WTC11 (cell line): ENCODE measurements around the gene GPR34. TPM values are rescaled to one million over a fixed set of nuclear protein-coding genes. Genes with fewer than 3 reads are reported as not detected.

ENCODE experiments used
- ATAC-seq: fragments of 200-7000 bp; cut with Tn5 transposase; 2 replicates; pipeline ENCODE4 v1.10.0; 2021; ENCODE audit warnings: mild to moderate bottlenecking, moderate library complexity
- CTCF ChIA-PET: fragments of 300-600 bp; sonication (Branson Sonifier 250); formaldehyde crosslinking; loops from one replicate; lab custom pipeline; 2021; ENCODE audit warnings: antibody characterized with exemption; lab: Charles Lee
- POLR2A ChIA-PET: fragments of 350-600 bp; sonication (Branson Sonifier 250); formaldehyde crosslinking; loops from one replicate; lab custom pipeline; 2021; ENCODE audit warnings: antibody characterized with exemption; lab: Charles Lee
- DNase-seq: peaks from one replicate; pipeline ENCODE4 v3.0.0; 2021; ENCODE audit warnings: low spot score
- H3K27ac Mint-ChIP-seq: 2 replicates; pipeline ENCODE4 v1.8.0; 2021; ENCODE audit warnings: mixed read lengths
- H3K27me3 Mint-ChIP-seq: 2 replicates; pipeline ENCODE4 v1.8.0; 2021; ENCODE audit warnings: low read depth, mild to moderate bottlenecking, moderate library complexity, mixed read lengths
- H3K36me3 Mint-ChIP-seq: 2 replicates; pipeline ENCODE4 v1.8.0; 2021; ENCODE audit warnings: mixed read lengths
- H3K4me1 Mint-ChIP-seq: 2 replicates; pipeline ENCODE4 v1.8.0; 2022; ENCODE audit warnings: mixed read lengths
- H3K4me3 Mint-ChIP-seq: 2 replicates; pipeline ENCODE4 v1.8.0; 2021; ENCODE audit warnings: mild to moderate bottlenecking, moderate library complexity, mixed read lengths
- H3K9me3 Mint-ChIP-seq: 2 replicates; pipeline ENCODE4 v1.8.0; 2021; ENCODE audit warnings: mixed read lengths
- CBFB ChIP-seq: sonication (generic); formaldehyde crosslinking; IDR thresholded peaks from 2 replicates; pipeline ENCODE4 v1.8.1; 2022; ENCODE audit warnings: mild to moderate bottlenecking, low read depth, missing genetic modification reagents
- ESRRA ChIP-seq: sonication (generic); formaldehyde crosslinking; IDR thresholded peaks from 2 replicates; pipeline ENCODE4 v1.8.1; 2022; ENCODE audit warnings: mild to moderate bottlenecking, missing genetic modification reagents, borderline replicate concordance
- GRHL2 ChIP-seq: fragments of 250-450 bp; sonication (Bioruptor Pico); IDR thresholded peaks from 2 replicates; pipeline ENCODE4 v1.8.0; 2022; ENCODE audit warnings: mild to moderate bottlenecking, moderate library complexity; ENCODE audit not compliant: insufficient replicate concordance, severe bottlenecking
- IRF1 ChIP-seq: sonication (generic); formaldehyde crosslinking; IDR thresholded peaks from 2 replicates; pipeline ENCODE4 v1.8.0; 2023; ENCODE audit warnings: missing genetic modification reagents
- JUN ChIP-seq: sonication (generic); formaldehyde crosslinking; IDR thresholded peaks from 2 replicates; pipeline ENCODE4 v1.8.0; 2023; ENCODE audit warnings: mild to moderate bottlenecking, missing genetic modification reagents
- KAT7 ChIP-seq: sonication (generic); formaldehyde crosslinking; IDR thresholded peaks from 2 replicates; pipeline ENCODE4 v1.8.1; 2023; ENCODE audit warnings: missing genetic modification reagents, mild to moderate bottlenecking, borderline replicate concordance
- NR1H2 ChIP-seq: sonication (generic); formaldehyde crosslinking; IDR thresholded peaks from 2 replicates; pipeline ENCODE4 v1.9.0; 2021; ENCODE audit warnings: mild to moderate bottlenecking, moderate library complexity, missing genetic modification reagents
- NR3C1 ChIP-seq: sonication (generic); formaldehyde crosslinking; conservative IDR thresholded peaks from 2 replicates; pipeline ENCODE4 v1.8.1; 2023; ENCODE audit warnings: low read depth, mild to moderate bottlenecking, missing genetic modification reagents
- RORB ChIP-seq: fragments of 250-450 bp; sonication (Bioruptor Pico); IDR thresholded peaks from 2 replicates; pipeline ENCODE4 v1.9.0; 2021; ENCODE audit warnings: mild to moderate bottlenecking
- SMAD3 ChIP-seq: sonication (generic); formaldehyde crosslinking; IDR thresholded peaks from 2 replicates; pipeline ENCODE4 v1.8.0; 2022; ENCODE audit warnings: missing genetic modification reagents, mild to moderate bottlenecking, borderline replicate concordance
- STAT6 ChIP-seq: sonication (generic); formaldehyde crosslinking; conservative IDR thresholded peaks from 2 replicates; pipeline ENCODE4 v1.8.1; 2023; ENCODE audit warnings: mild to moderate bottlenecking, low read depth, missing genetic modification reagents, moderate library complexity
- TEAD1 ChIP-seq: sonication (generic); formaldehyde crosslinking; IDR thresholded peaks from 2 replicates; pipeline ENCODE4 v1.8.0; 2022; ENCODE audit warnings: mild to moderate bottlenecking, missing genetic modification reagents
- USF2 ChIP-seq: sonication (generic); formaldehyde crosslinking; IDR thresholded peaks from 2 replicates; pipeline ENCODE4 v1.8.1; 2023; ENCODE audit warnings: mild to moderate bottlenecking, missing genetic modification reagents, moderate library complexity
- ZBTB43 ChIP-seq: sonication (generic); formaldehyde crosslinking; IDR thresholded peaks from 2 replicates; pipeline ENCODE4 v1.8.1; 2023; ENCODE audit warnings: mild to moderate bottlenecking, missing genetic modification reagents
- ZNF121 ChIP-seq: sonication (generic); formaldehyde crosslinking; IDR thresholded peaks from 2 replicates; pipeline ENCODE4 v1.8.0; 2023; ENCODE audit warnings: missing genetic modification reagents
- ZNF416 ChIP-seq: fragments of 250-450 bp; sonication (Bioruptor Pico); IDR thresholded peaks from 2 replicates; pipeline ENCODE4 v1.9.0; 2021; ENCODE audit warnings: mild to moderate bottlenecking, inconsistent platforms
- ZNF512 ChIP-seq: sonication (generic); formaldehyde crosslinking; IDR thresholded peaks from 2 replicates; pipeline ENCODE4 v1.8.1; 2022; ENCODE audit warnings: missing genetic modification reagents, borderline replicate concordance
- ZNF671 ChIP-seq: fragments of 250-450 bp; sonication (Bioruptor Pico); IDR thresholded peaks from 2 replicates; pipeline ENCODE4 v1.8.0; 2021; ENCODE audit warnings: mild to moderate bottlenecking
- total RNA-seq: library from RNA; stranded (reverse); gene quantifications from 3 replicates; pipeline ENCODE4 v1.2.3, GENCODE V29; 2021
- TF ChIP-seq, protein P1 (sequence below): sonication (generic); formaldehyde crosslinking; IDR thresholded peaks from 2 replicates; pipeline ENCODE4 v1.8.1; 2023; ENCODE audit warnings: mild to moderate bottlenecking, missing genetic modification reagents, moderate library complexity
- TF ChIP-seq, protein P2 (sequence below): sonication (generic); formaldehyde crosslinking; IDR thresholded peaks from 2 replicates; pipeline ENCODE4 v1.8.0; 2022; ENCODE audit warnings: mild to moderate bottlenecking, missing genetic modification reagents
- TF ChIP-seq, protein P3 (sequence below): sonication (generic); formaldehyde crosslinking; IDR thresholded peaks from 2 replicates; pipeline ENCODE4 v1.8.1; 2023; ENCODE audit warnings: mild to moderate bottlenecking, missing genetic modification reagents
- TF ChIP-seq, protein P4 (sequence below): sonication (generic); formaldehyde crosslinking; IDR thresholded peaks from 2 replicates; pipeline ENCODE4 v1.8.1; 2022; ENCODE audit warnings: mild to moderate bottlenecking, missing genetic modification reagents, moderate library complexity, borderline replicate concordance

GPR34 gene
- total RNA-seq, 1 experiment from 2014 or later, result not detected

GRCh38 chrX:41664908-41665307 lies 23.9 kb upstream of the GPR34 start:
- ChIA-PET POLR2A (no interaction called here), CTCF (no interaction called here)
- Mint-ChIP-seq H3K4me3 (no peak overlapping the region), H3K36me3 (peaks cover 4% of the 10 kb centered on the region), H3K4me1 (peaks cover 10% of the 10 kb centered on the region), H3K27me3 (no peaks in the 10 kb centered on the region), H3K27ac (no peak overlapping the region), H3K9me3 (no peaks in the 10 kb centered on the region)
- ATAC-seq (no peak), DNase-seq (no peak)
- TF ChIP-seq, protein P1, sequence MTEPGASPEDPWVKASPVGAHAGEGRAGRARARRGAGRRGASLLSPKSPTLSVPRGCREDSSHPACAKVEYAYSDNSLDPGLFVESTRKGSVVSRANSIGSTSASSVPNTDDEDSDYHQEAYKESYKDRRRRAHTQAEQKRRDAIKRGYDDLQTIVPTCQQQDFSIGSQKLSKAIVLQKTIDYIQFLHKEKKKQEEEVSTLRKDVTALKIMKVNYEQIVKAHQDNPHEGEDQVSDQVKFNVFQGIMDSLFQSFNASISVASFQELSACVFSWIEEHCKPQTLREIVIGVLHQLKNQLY, result no peak
- TF ChIP-seq RORB (CRISPR knock-in tag), result no peak
- TF ChIP-seq, protein P2, sequence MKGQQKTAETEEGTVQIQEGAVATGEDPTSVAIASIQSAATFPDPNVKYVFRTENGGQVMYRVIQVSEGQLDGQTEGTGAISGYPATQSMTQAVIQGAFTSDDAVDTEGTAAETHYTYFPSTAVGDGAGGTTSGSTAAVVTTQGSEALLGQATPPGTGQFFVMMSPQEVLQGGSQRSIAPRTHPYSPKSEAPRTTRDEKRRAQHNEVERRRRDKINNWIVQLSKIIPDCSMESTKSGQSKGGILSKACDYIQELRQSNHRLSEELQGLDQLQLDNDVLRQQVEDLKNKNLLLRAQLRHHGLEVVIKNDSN (CRISPR knock-in tag), result no peak
- TF ChIP-seq STAT6 (CRISPR knock-in tag), result no peak
- TF ChIP-seq ZBTB43, result no peak
- TF ChIP-seq USF2, result no peak
- no peak for TF ChIP-seq ZNF121 (CRISPR knock-in tag)
- no peak for TF ChIP-seq ZNF671
- no peak for TF ChIP-seq ZNF416 (CRISPR knock-in tag)
- no peak for TF ChIP-seq SMAD3 (CRISPR knock-in tag)
- TF ChIP-seq ESRRA (CRISPR knock-in tag), result no peak
- TF ChIP-seq, protein P3, sequence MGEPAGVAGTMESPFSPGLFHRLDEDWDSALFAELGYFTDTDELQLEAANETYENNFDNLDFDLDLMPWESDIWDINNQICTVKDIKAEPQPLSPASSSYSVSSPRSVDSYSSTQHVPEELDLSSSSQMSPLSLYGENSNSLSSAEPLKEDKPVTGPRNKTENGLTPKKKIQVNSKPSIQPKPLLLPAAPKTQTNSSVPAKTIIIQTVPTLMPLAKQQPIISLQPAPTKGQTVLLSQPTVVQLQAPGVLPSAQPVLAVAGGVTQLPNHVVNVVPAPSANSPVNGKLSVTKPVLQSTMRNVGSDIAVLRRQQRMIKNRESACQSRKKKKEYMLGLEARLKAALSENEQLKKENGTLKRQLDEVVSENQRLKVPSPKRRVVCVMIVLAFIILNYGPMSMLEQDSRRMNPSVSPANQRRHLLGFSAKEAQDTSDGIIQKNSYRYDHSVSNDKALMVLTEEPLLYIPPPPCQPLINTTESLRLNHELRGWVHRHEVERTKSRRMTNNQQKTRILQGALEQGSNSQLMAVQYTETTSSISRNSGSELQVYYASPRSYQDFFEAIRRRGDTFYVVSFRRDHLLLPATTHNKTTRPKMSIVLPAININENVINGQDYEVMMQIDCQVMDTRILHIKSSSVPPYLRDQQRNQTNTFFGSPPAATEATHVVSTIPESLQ (CRISPR knock-in tag), result no peak
- no peak for TF ChIP-seq NR1H2 (CRISPR knock-in tag)
- no peak for TF ChIP-seq KAT7 (CRISPR knock-in tag)

GRCh38 chrX:41665686-41666085 lies 23.1 kb upstream of the GPR34 start:
- DNase-seq (no peak), ATAC-seq (no peak)
- H3K4me3 Mint-ChIP-seq, result no peak overlapping the region
- no peaks in the 10 kb centered on the region for H3K9me3 Mint-ChIP-seq
- no peaks in the 10 kb centered on the region; the same call in 1 of the 2 replicates for H3K36me3 Mint-ChIP-seq
- CTCF ChIA-PET, result interaction anchor here (0.9 kb wide), 1 partner anchor 94 kb away, joined by 3 read pairs; no protein-coding TSS in a partner anchor
- POLR2A ChIA-PET, result no interaction called here
- no peak overlapping the region for H3K27ac Mint-ChIP-seq
- H3K27me3 Mint-ChIP-seq, result no peaks in the 10 kb centered on the region
- peaks cover 10% of the 10 kb centered on the region for H3K4me1 Mint-ChIP-seq
- no peak for TF ChIP-seq TEAD1 (CRISPR knock-in tag)
- TF ChIP-seq ZNF121 (CRISPR knock-in tag), result no peak
- TF ChIP-seq ZNF512, result no peak
- TF ChIP-seq, protein P2 (CRISPR knock-in tag), result no peak
- TF ChIP-seq, protein P4, sequence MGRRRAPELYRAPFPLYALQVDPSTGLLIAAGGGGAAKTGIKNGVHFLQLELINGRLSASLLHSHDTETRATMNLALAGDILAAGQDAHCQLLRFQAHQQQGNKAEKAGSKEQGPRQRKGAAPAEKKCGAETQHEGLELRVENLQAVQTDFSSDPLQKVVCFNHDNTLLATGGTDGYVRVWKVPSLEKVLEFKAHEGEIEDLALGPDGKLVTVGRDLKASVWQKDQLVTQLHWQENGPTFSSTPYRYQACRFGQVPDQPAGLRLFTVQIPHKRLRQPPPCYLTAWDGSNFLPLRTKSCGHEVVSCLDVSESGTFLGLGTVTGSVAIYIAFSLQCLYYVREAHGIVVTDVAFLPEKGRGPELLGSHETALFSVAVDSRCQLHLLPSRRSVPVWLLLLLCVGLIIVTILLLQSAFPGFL, result no peak
- TF ChIP-seq NR3C1 (CRISPR knock-in tag), result no peak
- no peak for TF ChIP-seq IRF1 (CRISPR knock-in tag)
- TF ChIP-seq CBFB, result no peak
- TF ChIP-seq GRHL2, result no peak
- no peak for TF ChIP-seq JUN (CRISPR knock-in tag)
